ENCODE measurements around the gene CTNNB1. TPM values are rescaled to one million over a fixed set of nuclear protein-coding genes. Genes with fewer than 3 reads are reported as not detected.

The CTNNB1 gene
- total RNA-seq, 1 donor: 921 TPM

DNA sequence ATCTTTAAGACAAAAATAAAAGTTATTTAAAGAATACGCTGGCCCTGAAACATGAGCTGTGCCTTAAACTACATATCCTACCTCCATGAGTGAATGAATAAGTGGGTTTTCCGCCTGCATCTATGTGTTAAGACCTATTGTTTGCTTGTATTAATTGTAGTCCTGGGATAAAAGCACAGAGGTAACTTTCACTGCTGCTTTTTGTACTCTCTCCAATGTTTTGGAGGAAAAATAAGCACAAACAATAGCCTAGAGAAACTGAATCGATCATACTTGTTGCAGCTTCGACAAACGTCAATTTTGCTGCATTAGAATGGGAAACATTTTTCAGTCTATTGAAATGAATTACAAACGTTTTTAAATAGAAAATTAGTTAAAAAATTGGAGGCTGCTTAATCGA lies 1.3 kb upstream of the CTNNB1 start:
- no peak overlapping the region for H3K4me3 ChIP-seq (ENCODE audit: low read depth, low read length)
- DNase-seq (ENCODE audit: low read depth): no peak
- TF ChIP-seq, protein P1, sequence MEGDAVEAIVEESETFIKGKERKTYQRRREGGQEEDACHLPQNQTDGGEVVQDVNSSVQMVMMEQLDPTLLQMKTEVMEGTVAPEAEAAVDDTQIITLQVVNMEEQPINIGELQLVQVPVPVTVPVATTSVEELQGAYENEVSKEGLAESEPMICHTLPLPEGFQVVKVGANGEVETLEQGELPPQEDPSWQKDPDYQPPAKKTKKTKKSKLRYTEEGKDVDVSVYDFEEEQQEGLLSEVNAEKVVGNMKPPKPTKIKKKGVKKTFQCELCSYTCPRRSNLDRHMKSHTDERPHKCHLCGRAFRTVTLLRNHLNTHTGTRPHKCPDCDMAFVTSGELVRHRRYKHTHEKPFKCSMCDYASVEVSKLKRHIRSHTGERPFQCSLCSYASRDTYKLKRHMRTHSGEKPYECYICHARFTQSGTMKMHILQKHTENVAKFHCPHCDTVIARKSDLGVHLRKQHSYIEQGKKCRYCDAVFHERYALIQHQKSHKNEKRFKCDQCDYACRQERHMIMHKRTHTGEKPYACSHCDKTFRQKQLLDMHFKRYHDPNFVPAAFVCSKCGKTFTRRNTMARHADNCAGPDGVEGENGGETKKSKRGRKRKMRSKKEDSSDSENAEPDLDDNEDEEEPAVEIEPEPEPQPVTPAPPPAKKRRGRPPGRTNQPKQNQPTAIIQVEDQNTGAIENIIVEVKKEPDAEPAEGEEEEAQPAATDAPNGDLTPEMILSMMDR (IDR thresholded peaks at IDR 0.05; ENCODE audit: insufficient read depth, low read depth, low read length): no peak

DNA sequence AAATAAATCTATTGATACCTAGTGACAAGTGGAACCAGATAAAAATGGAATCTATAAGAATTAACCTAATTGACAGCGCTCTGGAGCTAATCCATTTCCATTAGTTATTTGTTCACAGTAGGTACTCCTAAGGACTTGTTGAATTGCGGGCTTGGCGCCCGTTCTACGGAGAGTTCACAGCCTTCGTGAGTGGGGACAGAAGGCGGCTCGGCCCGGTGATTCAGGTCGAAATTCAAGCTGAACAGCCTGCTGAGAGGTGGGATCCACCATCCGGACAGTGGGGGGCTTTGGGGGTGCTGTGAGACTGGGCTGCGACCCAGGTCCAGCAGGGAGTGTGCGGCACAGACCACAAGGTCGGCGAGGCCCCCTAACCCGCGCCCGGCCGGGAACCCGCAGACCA lies 779 bp upstream of the CTNNB1 start:
- no peak for DNase-seq (ENCODE audit: low read depth)
- peak overlapping the region; percentile 97 for H3K4me3 ChIP-seq (ENCODE audit: low read depth, low read length)
- TF ChIP-seq, protein P1 (IDR thresholded peaks at IDR 0.05; ENCODE audit: insufficient read depth, low read depth, low read length): no peak

DNA sequence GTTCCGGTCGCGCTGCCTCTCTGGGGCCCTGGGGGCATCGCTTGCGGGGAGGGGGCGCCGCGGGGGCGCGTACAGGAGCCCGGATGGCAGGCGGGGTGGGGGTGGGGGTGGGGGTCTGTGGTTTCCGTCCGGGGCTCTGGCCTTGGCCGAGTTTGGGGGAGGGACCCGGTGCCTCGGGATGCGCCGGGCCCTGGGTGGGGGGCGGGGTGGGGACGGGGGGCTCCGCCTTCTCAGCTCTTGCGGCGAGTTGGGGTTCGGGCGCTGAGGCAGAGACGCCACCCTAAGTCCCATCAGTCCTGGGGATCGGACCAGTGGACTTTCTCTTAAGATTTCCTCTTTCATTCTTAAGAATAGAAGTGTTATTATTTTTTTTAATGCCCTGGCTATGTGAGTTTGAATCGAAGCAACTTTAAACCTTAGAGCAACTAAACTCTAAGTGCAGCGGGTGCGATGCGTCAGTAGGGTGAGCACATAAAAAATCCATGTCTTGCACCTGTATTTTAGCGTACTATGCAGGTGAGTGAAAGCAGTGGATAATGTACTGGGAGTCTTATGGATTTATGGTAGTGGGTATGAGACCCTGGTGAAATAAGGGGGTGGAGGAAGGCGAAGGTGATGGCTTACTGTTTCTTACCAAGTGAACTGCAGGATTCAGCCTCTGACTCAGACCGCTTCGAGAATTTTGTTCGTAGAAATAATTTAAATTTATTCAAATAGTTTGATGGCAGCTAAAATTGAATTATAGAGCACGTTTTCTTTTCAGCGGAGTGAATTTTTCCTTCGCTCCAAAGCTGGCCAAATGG lies 762 bp downstream of the CTNNB1 start:
- TF ChIP-seq, protein P1 (IDR thresholded peaks at IDR 0.05; ENCODE audit: insufficient read depth, low read depth, low read length): no peak
- H3K4me3 ChIP-seq (ENCODE audit: low read depth, low read length): peak overlapping the region; percentile 97
- DNase-seq (ENCODE audit: low read depth): peak; percentile 39

DNA sequence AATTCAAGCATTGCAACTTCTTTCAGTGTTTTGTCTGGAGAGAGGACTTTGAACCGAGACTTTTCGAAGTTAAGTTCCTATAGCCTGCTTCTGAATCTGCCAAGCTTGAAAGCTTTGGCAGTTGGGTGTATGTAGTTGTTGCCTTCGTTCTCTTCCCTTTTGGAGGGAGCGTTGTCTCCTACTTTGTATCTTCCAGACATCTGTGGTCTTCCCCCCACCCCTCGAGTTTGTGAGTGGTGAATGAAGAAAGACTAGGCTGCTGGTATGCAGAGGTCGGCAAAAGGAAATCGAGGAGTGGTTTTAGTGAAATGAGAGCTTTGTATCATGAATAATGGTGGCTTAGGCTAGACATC lies 1.3 kb downstream of the CTNNB1 start:
- TF ChIP-seq, protein P1 (IDR thresholded peaks at IDR 0.05; ENCODE audit: insufficient read depth, low read depth, low read length): no peak
- peak; percentile 81 for DNase-seq (ENCODE audit: low read depth)
- peak overlapping the region; percentile 97 for H3K4me3 ChIP-seq (ENCODE audit: low read depth, low read length)

DNA sequence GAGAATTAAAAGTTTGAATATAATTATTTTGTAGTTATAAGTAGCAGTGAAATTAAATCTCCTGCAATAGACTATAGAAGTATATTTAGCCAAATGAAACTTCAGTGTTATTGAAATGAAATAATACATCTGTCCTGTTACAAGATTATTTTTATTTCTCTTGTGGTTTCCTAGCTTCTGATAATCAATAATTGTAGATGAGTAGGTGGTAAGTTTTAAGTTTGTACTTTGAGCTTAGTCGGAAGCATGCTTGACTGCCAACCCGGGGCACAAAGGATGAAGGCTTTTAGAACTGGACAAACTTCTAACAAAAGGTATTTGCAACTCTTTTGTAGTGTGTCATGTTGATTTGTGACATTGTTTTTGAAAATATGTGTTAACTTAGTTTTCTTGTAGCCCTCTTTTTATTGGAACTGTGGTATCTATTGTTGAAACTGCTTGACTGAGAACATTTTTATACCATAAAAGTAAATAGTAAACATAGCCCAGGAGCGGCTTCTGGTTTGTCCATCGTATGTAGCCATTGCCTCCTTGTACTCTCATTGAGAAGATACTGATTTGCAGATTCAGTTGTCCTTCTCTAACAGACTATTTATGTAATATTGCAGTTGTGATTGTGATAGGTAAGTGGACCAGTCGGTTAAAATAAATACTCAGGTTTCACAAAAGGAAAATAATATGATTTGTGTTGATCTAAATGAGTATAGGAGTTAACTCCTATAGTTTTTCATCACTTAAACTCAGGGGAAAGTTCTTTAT lies 2.9 kb downstream of the CTNNB1 start:
- H3K4me3 ChIP-seq (ENCODE audit: low read depth, low read length): peak overlapping the region; percentile 97
- DNase-seq (ENCODE audit: low read depth): peak; percentile 33
- TF ChIP-seq, protein P1 (IDR thresholded peaks at IDR 0.05; ENCODE audit: insufficient read depth, low read depth, low read length): no peak

DNA sequence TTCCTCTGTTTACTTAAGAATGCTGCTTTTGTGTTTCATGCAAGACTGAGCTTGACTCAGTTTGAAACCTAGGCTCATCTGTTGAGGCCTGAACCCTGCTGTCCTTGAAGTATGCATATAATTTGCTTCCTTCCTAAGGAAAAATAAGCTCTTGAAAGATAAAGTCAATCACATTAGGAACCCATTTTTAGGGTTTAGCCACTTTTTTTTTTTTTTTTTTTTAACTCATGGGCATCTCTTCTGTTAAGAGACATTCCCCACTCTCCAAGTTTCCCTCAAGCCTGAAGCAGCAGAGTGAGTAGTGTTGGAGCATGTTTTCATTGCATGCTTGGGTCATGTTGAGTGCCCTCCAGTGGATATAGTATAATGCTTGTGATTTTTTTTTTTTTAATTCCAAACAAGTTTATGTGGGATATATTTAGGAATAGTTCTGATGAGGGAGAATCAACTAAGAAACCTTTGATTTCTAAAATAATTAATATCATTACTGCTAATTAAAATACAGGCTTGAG lies 3.6 kb downstream of the CTNNB1 start:
- H3K4me3 ChIP-seq (ENCODE audit: low read depth, low read length): peak overlapping the region; percentile 97
- TF ChIP-seq, protein P1 (IDR thresholded peaks at IDR 0.05; ENCODE audit: insufficient read depth, low read depth, low read length): peak; percentile 31
- DNase-seq (ENCODE audit: low read depth): peak; percentile 51
